HG03571 (cell line): ENCODE results near the gene TAX1BP3.

Experiments used
- ATAC-seq: cut with Tn5 transposase; IDR thresholded peaks from one replicate; pipeline ENCODE4 v1.9.1; 2021; ENCODE audit not compliant: unreplicated experiment

Gene TAX1BP3

DNA sequence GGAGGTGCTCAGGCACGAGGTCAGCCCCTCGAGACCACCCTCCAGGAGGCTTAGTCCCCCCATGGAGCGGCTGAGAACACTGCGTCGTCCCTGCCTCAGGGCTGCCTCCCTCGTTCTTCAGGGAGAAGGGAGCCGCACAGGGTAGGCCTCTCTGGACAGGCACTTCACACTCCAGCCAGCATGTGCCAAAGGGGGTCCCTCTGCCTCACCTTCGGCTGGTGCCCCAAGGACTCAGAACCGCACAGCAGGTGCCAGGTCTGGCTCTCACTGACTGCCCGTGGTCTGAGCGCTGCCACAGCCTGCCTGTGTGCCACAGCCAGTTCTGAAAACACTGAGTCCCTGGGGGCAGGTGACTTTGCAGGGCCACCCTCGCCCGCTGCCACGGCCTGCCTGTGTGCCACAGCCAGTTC, 20.5 kb upstream of the TAX1BP3 start:
- no peak for ATAC-seq

DNA sequence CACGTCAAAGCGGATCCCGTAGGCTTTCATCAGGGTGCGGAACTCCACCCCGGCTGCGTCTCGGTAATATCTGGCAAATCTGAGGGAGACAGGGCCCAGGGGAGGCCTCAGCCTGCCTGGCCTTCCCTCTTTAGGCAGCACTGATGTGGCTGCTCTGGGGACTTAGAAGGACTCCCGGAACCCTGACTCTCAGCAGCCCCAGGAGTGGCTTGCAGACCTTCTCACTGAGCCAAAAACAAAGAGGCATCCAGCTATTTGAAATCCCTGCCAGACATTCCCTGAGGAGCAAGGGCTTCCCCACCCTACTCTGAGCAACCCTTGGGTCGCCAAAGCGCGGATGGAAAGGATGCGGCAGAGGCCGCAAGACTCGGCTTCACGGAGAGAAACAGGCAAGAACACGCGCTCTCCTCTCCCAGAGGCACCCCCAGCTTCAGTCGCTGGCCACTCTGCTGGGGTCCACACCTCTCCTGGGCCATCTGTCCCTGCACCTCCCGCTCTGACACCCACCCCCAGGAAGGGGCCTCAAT, 19.7 kb upstream of the TAX1BP3 start:
- ATAC-seq, result no peak

DNA sequence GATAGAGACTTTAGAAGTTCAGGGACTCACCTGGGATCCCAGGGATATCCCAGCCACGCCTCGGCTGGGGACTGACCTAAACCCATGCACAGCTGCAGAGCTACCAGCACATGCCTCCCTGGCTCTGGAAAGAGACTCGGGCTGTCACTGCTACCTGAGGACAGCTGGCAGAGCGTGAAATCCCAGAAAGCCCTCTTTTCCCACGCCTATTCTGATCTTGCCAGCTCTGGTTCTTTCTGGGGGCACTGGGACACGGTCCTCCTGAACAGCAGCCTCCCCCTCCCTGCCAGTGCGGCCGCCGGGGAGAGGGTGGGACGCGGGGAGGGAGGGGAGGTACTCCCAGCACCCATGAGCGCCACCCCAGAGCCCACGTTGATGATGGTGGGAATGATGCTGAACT, 16.8 kb upstream of the TAX1BP3 start:
- no peak for ATAC-seq

- peak; percentile 58 for ATAC-seq
Measured at GRCh38 chr17:3683054-3683511, 14.7 kb upstream of the TAX1BP3 start.

DNA sequence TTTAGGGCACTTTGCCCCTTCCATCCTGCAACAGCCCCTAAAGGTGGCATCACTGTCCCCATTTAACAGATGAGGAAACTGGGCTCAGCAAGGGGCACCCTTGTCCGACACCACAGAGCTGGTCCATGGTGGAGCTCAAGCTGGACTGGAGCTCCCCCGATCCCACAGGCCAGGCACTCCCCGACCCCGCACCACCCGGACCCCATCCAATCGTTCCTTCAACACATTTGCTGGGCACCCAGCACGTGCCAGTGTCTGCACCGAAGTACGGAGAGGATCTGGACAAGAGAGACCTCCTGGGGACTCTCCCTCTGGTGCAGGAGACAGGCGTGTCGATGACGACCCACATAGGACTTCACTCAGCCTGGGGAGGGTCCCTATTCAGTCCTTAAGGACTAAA, 13.7 kb upstream of the TAX1BP3 start:
- no peak for ATAC-seq

- ATAC-seq, result no peak
Measured at GRCh38 chr17:3681565-3681964, 13.2 kb upstream of the TAX1BP3 start.

DNA sequence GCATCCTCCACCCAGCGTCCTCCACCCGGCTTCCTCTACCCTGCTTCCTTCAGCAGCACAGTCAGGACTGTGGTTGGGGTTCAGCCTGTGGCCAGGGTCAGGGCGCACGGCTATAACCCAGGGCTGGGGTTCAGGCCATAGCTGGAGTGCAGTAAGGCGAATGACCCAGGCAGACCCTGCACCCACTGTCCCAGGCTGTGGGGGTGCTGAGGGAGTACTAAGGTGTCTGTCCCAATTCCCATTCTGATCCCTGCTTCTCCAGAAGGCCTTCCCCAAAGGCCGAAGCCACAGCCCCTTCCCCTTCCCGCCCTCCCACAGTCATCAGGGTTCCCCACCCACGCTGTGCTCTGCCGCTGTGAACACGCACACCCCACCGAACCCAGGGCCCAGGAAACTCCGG, 12.7 kb upstream of the TAX1BP3 start:
- ATAC-seq, result no peak

DNA sequence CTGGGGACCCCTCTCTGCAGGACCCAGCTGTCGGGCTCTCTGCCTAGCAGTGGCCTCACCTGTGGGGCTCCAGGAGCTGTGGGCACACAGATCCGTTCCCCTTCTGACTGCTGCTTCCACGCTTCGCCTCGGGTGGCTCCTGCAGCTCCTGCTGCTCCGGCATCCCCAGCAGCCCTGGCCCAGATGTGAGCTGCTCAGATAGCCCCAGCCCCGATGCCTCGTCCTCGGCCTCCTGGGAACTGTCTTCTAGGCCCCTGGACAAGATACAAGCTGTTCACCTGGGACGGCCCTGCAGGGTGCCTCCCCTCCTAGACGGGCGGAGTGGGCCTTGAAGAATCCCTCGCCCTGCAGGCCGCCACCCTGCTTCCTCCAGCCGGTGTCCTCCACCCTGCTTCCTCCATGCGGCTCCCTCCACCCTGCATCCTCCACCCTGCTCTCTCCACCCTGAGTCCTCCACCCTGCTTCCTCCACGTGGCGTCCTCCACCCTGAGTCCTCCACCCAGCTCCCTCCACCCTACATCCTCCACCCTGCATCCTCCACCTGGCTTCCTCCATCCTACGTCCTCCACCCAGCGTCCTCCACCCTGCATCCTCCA, 11.3 kb upstream of the TAX1BP3 start:
- no peak for ATAC-seq

DNA sequence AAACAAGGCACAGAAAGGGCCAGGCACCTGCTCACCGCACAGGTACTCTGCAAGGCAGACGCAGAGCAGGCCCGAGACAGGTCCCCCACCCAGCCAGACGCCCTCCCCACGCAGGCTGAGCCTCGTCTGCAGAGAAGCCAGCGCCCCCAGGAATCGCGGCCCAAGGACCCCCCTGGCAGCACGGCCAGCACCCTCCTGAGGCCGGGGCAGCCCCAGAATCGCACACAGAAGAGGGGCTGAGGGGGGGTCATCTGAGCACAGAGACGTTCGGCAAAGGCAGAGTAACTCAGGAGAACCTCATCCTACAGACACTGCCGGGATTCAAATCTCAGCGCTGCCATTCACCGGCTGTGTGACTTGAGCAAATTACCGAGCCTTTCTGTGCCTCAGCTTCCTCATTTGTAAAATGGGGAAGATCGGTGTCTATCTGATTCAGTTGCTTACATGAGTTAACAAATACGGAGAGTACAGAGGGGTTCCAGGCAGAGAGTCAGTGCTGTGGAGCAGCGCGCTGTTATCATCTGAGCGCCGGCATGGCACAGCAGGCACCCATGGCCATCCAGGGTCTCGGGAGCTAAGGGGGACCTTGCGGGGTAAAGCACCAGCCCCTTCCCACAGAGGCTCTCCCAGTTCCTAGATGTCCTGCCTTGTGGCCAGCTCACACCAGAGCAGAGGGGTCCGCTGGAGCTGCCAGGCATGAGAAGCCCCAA, 10.6 kb upstream of the TAX1BP3 start:
- ATAC-seq, result no peak

DNA sequence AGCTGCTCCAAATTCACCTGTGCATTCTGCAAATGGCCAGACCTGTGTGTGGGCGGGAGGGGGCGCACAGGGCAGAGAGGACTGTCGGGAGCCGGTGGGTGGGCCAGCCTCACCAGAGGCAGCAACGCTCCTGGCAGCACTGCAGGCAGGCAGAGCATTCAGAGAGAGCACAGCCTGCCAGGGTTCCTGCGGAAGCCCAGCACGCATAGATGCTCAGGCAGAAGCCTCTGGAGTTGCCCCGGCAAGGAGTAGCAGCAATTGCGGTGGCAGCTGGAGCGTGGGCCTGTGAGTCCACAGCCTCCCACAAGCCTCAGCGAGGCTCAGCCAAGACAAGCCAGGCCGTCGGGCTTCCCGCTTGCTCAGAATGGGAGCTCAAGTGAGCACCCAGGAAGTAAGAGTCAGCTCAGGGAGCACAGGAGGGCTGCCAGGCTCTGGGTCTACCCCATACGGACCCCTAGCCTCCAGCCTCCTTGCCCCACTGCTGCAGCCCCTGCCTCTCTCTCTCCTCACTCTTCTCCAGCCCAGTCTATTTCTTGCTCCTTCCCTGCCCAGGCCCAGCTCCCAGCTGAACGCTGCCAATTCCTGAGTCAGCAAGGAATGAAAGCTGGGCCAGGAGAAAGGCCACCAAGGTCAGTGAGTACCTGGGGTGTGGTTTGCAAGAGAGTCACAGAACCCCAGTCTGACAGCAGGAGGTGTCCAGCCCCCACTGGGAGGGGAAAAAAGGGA, 9.9 kb upstream of the TAX1BP3 start:
- ATAC-seq, result no peak

DNA sequence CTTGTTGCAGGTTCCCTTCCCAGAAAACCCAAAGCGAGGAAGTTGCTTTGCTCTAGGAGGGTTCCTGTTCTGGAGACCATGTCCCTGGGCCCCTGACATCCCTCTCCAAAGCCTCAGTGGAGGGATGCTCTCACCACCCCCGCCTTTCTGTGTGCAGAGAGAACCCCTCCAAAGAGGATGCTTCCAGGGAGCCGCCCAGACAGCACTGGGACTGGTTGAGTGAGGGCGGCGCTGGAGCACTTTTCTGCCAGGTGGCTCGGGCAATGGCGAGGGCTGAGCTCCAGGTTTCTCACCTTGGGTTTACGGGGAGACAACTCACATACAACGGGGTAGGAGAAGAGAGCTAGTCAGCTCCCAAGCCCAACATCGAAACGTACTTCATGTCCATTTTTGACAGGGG, 7.5 kb upstream of the TAX1BP3 start:
- no peak for ATAC-seq

GRCh38 chr17:3672571-3672970, 4.2 kb upstream of the TAX1BP3 start:
- no peak for ATAC-seq

GRCh38 chr17:3669548-3669947, 1.2 kb upstream of the TAX1BP3 start:
- ATAC-seq, result no peak

- ATAC-seq, result no peak
Measured at GRCh38 chr17:3669085-3669347, 638 bp upstream of the TAX1BP3 start.

GRCh38 chr17:3667366-3668278, 756 bp downstream of the TAX1BP3 start:
- peak; percentile 10 for ATAC-seq

GRCh38 chr17:3666516-3666915, 1.9 kb downstream of the TAX1BP3 start:
- no peak for ATAC-seq

- no peak for ATAC-seq
Measured at GRCh38 chr17:3665834-3666233, 2.5 kb downstream of the TAX1BP3 start.

DNA sequence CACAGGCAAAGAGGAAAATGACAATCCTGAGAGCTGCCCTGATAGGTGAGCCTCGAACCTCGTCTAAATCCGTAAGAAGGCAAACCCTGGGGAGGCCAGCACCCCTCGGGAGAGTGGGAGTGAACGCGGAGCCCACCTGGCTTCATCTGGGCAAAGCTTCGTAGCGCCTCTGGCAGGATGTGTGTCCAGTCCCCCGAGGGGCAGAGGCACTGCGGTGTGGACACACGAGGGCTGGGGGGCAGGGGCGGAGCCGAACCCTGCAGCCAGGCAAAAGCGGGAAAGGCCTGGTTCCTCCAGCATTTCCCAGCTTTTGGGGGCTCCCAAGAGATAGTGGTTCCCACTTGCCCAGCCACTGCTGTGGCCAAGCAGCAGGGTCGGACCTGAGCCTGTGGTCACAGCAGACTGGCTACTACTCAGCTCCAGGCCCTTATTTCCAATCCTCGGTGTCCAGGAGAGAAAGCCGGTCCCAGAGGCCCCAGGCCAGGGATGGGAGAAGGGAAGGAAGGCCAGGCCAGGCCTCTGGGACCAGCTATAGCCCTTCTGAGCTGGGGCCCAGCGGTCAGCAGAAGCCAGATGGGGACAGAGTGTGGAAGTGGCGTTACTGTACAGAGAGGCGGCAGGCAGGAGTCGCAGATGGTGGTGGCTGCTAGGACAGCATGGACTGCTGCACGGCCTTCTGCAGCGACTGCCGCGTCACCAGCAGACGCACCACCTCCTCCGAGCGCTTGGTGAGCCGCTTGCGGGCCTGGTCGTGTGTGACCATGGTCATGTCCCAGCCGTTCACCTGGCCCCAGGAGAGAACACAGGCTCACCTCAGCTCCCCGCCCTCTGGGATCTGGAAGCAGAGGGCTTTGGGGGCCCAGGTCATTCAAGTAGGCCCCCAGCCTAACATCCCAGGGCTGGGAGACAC, 5.0 kb downstream of the TAX1BP3 start:
- ATAC-seq, result no peak

GRCh38 chr17:3660311-3660891, 8.0 kb downstream of the TAX1BP3 start:
- ATAC-seq, result no peak
